Stimulated activated CD8-positive, alpha-beta memory T cell treated with anti-CD3 and anti-CD28 coated beads, Interleukin-12 subunit alpha, Interleukin-12 subunit beta, amount 100 ng/mL, for 24 hours (primary cell): Measurements from ENCODE around the gene ICAM4.
"Not testable (repeated sequence)": the region's sequence is repeated elsewhere in the genome, so short reads cannot be mapped to it uniquely, and the experiment has no call there.

Experiments used
- DNase-seq: peaks from one replicate; pipeline ENCODE4 v3.0.0-alpha.2; 2020; ENCODE audit errors: extremely low read depth

The ICAM4 gene

GRCh38 chr19:10269333-10270179, 17.2 kb upstream of the ICAM4 start:
- no peak for DNase-seq

DNA sequence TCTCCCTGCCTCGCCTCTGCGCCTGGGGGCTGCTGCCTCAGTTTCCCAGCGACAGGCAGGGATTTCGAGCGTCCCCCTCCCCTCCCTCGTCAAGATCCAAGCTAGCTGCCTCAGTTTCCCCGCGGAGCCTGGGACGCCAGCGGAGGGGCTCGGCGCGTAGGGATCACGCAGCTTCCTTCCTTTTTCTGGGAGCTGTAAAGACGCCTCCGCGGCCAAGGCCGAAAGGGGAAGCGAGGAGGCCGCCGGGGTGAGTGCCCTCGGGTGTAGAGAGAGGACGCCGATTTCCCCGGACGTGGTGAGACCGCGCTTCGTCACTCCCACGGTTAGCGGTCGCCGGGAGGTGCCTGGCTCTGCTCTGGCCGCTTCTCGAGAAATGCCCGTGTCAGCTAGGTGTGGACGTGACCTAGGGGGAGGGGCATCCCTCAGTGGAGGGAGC, 16.6 kb upstream of the ICAM4 start:
- DNase-seq = no peak

DNA sequence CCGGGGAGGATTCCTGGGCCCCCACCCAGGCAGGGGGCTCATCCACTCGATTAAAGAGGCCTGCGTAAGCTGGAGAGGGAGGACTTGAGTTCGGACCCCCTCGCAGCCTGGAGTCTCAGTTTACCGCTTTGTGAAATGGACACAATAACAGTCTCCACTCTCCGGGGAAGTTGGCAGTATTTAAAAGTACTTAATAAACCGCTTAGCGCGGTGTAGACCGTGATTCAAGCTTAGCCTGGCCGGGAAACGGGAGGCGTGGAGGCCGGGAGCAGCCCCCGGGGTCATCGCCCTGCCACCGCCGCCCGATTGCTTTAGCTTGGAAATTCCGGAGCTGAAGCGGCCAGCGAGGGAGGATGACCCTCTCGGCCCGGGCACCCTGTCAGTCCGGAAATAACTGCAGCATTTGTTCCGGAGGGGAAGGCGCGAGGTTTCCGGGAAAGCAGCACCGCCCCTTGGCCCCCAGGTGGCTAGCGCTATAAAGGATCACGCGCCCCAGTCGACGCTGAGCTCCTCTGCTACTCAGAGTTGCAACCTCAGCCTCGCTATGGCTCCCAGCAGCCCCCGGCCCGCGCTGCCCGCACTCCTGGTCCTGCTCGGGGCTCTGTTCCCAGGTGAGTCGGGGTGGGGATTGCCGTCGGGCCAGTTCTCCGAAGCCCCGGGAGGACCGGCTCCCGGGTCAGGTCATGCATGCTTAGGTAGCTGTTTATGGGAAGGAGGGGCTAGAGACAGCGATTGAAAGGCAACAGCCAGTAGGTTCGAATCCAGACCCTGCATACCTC, 15.9 kb upstream of the ICAM4 start, which contains the start of gene ICAM1:
TSS of gene ICAM1 (plus strand) at position 505 of the 779 bp plus-strand sequence. CDS start at position 545, 40 bp downstream.
- no peak for DNase-seq

GRCh38 chr19:10271543-10272086, 15.1 kb upstream of the ICAM4 start:
- no peak for DNase-seq

DNA sequence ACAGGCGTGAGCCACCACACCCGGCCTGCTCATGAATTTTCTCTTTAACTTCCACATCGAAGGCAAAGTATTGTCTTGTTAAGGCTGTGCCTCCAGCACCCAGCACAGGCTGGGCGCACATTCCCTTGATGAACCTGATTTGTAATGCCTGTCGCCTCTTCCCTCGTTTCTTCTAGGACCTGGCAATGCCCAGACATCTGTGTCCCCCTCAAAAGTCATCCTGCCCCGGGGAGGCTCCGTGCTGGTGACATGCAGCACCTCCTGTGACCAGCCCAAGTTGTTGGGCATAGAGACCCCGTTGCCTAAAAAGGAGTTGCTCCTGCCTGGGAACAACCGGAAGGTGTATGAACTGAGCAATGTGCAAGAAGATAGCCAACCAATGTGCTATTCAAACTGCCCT, 12.2 kb upstream of the ICAM4 start:
- DNase-seq = no peak

GRCh38 chr19:10277795-10278589, 8.8 kb upstream of the ICAM4 start:
- DNase-seq = no peak

DNA sequence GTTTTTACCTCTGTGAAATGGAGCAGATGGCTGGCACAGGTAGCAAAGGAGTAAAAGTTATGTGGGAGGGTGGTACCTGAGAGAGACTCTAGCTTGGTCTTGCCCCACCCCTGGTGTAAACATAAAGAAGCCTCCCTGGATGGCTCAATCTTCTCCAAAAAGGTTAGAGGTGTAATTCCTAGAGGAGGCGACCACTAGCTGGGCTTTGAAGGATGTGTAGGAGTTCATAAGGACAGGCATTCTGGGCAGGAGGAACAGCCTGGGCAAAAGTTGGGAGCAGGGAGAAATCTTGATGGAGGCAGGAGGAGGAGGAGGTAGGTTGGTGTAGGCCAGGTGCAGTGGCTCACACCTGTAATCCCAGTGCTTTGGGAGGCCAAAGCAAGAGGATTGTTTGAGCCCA, 7.8 kb upstream of the ICAM4 start:
- no peak for DNase-seq

GRCh38 chr19:10279737-10280442, 6.9 kb upstream of the ICAM4 start:
- no peak for DNase-seq

DNA sequence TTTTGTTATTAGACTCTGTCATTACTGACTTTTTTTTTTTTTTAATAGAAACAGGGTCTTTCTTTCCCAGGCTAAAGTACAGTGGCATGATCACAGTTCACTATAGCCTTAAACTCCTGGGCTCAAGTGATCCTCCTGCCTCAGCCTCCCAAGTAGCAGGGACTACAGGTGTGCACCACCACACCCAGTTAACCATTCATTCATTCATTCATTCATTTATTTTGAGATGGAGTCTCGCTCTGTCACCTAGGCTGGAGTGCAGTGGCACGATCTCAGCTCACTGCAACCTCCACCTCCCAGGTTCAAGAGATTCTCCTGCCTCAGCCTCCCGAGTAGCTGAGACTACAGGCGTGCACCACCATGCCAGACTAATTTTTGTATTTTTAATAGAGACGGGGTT, 4.7 kb upstream of the ICAM4 start:
- not testable (repeated sequence) for DNase-seq

- DNase-seq = no peak
Measured at GRCh38 chr19:10283301-10284064, 3.3 kb upstream of the ICAM4 start.

DNA sequence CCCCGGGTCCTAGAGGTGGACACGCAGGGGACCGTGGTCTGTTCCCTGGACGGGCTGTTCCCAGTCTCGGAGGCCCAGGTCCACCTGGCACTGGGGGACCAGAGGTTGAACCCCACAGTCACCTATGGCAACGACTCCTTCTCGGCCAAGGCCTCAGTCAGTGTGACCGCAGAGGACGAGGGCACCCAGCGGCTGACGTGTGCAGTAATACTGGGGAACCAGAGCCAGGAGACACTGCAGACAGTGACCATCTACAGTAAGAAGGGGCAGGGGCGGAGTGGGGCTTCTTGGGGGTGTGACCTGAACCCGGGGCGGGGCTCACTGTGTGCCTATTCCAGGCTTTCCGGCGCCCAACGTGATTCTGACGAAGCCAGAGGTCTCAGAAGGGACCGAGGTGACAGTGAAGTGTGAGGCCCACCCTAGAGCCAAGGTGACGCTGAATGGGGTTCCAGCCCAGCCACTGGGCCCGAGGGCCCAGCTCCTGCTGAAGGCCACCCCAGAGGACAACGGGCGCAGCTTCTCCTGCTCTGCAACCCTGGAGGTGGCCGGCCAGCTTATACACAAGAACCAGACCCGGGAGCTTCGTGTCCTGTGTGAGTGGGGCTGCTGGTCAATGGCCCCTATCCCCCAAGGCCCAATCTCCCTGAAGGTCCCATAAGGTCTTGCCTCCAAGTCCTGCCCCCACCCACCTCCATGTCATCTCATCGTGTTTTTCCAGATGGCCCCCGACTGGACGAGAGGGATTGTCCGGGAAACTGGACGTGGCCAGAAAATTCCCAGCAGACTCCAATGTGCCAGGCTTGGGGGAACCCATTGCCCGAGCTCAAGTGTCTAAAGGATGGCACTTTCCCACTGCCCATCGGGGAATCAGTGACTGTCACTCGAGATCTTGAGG, 2.4 kb upstream of the ICAM4 start:
- no peak for DNase-seq

GRCh38 chr19:10284960-10285278, 1.8 kb upstream of the ICAM4 start:
- DNase-seq = no peak

DNA sequence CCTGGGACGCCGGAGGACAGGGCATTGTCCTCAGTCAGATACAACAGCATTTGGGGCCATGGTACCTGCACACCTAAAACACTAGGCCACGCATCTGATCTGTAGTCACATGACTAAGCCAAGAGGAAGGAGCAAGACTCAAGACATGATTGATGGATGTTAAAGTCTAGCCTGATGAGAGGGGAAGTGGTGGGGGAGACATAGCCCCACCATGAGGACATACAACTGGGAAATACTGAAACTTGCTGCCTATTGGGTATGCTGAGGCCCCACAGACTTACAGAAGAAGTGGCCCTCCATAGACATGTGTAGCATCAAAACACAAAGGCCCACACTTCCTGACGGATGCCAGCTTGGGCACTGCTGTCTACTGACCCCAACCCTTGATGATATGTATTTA, 1.4 kb upstream of the ICAM4 start:
- no peak for DNase-seq

- DNase-seq = no peak
Measured at GRCh38 chr19:10288662-10289166, 2.0 kb downstream of the ICAM4 start.

DNA sequence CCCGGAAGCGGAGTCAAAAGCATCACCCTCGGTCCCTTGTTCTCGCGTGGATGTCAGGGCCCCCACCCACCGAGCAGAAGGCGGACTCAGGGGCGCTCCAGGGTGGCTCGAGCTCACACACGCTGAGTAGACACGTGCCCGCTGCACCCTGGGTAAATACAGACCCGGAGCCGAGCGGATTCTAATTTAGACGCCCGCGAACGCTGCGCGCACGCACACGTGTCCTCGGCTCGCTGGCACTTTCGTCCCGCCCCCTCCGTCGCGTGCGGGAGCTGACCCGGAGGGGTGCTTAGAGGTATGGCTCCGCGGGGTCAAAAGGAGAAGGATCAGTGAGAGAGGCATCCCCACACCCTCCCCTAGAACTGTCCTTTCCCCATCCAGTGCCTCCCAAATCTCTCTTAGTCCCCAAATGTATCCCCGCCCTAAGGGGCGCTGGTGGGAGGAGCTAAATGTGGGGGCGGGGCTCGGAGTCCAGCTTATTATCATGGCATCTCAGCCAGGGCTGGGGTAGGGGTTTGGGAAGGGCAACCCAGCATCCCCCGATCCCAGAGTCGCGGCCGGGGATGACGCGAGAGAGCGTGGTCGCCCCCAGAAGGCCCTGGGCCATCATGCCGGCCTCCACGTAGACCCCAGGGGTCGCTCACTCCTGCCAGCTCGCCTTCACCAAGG, 2.5 kb downstream of the ICAM4 start:
- DNase-seq = no peak

DNA sequence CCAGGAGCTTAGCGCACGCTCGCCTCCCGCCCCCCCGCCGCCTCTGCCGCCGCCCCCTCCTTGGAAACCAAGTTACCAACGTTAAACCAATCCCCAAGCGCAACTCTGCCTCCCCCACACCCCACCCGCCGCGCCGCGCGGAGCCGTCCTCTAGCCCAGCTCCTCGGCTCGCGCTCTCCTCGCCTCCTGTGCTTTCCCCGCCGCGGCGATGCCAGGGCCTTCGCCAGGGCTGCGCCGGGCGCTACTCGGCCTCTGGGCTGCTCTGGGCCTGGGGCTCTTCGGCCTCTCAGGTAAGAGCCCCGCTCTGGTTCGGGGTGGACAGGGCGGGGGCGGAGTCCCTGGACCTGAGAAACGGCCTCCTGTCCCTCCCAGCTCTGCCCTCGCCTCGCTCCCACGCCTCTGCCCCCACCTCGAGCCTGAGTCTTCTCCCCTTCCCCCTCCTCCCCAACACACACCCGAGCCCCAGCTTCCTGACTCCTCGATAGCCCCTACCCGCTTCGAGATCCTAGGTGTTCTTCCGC, 3.1 kb downstream of the ICAM4 start, which contains the start of gene ICAM5:
TSS of gene ICAM5 (plus strand) at position 117 of the 521 bp plus-strand sequence. CDS start at position 209, 92 bp downstream.
- DNase-seq = no peak

GRCh38 chr19:10290357-10290875, 3.7 kb downstream of the ICAM4 start:
- no peak for DNase-seq
